GM21529 (cell line): ENCODE measurements around the gene FAM90A1.
"Not testable (repeated sequence)": the region's sequence is repeated elsewhere in the genome, so short reads cannot be mapped to it uniquely, and the experiment has no call there.

Source experiments
- ATAC-seq: cut with Tn5 transposase; IDR thresholded peaks from one replicate; pipeline ENCODE4 v1.9.1; 2021; ENCODE audit not compliant: unreplicated experiment

The FAM90A1 gene

GRCh38 chr12:8172911-8173310 is 54.5 kb downstream of the FAM90A1 start:
- not testable (repeated sequence) for ATAC-seq
